Astrocyte (in vitro differentiated cells and primary cell): Measurements from ENCODE around the gene UST. TPM values are rescaled to one million over a fixed set of nuclear protein-coding genes. Genes with fewer than 3 reads are reported as not detected.

Experiments
- DNase-seq: peaks from one replicate; pipeline ENCODE4 v3.0.0-alpha.2; 2010; ENCODE audit warnings: low read depth
- FAIRE-seq: peaks from 2 replicates; lab custom pipeline; 2011; peaks lifted over from hg19 to GRCh38; lab: Jason Lieb, UNC
- H2AFZ ChIP-seq: 2 replicates; pipeline ENCODE4 v1.6.0; 2012; ENCODE audit warnings: low read depth, low read length, inconsistent platforms
- H3K27ac ChIP-seq: 2 replicates; pipeline ENCODE4 v1.5.1; 2011; ENCODE audit warnings: low read depth, low read length, inconsistent platforms
- H3K27me3 ChIP-seq: 2 replicates; pipeline ENCODE4 v1.6.0; 2011; ENCODE audit warnings: low read length, inconsistent platforms; ENCODE audit not compliant: insufficient read depth
- H3K36me3 ChIP-seq: 2 replicates; pipeline ENCODE4 v1.5.1; 2011; ENCODE audit warnings: low read length, inconsistent platforms; ENCODE audit not compliant: insufficient read depth
- H3K4me1 ChIP-seq: 2 replicates; pipeline ENCODE4 v1.5.1; 2011; ENCODE audit warnings: low read length, inconsistent platforms; ENCODE audit not compliant: insufficient read depth
- H3K4me2 ChIP-seq: 2 replicates; pipeline ENCODE4 v1.6.0; 2012; ENCODE audit warnings: low read length, inconsistent platforms
- H3K4me3 ChIP-seq: 2 replicates; pipeline ENCODE4 v1.5.1; 2011; ENCODE audit warnings: low read depth, mild to moderate bottlenecking, low read length, inconsistent platforms; ENCODE audit not compliant: insufficient read depth
- H3K79me2 ChIP-seq: 2 replicates; pipeline ENCODE4 v1.6.0; 2012; ENCODE audit warnings: mild to moderate bottlenecking, low read length, inconsistent platforms; ENCODE audit not compliant: insufficient read depth
- H3K9ac ChIP-seq: 2 replicates; pipeline ENCODE4 v1.6.0; 2012; ENCODE audit warnings: mild to moderate bottlenecking, low read length, inconsistent platforms
- H3K9me3 ChIP-seq: 2 replicates; pipeline ENCODE4 v1.5.1; 2012; ENCODE audit warnings: low read depth, mild to moderate bottlenecking, low read length, inconsistent platforms; ENCODE audit not compliant: insufficient read depth
- H4K20me1 ChIP-seq: 2 replicates; pipeline ENCODE4 v1.6.0; 2012; ENCODE audit warnings: low read length, inconsistent platforms; ENCODE audit not compliant: insufficient read depth
- H3K27ac Mint-ChIP-seq: one replicate; pipeline ENCODE4 v1.8.0; 2021; ENCODE audit warnings: mild to moderate bottlenecking, mixed read lengths; ENCODE audit not compliant: unreplicated experiment
- H3K27me3 Mint-ChIP-seq: one replicate; pipeline ENCODE4 v1.8.0; 2021; ENCODE audit warnings: low read depth, mixed read lengths; ENCODE audit not compliant: unreplicated experiment
- H3K36me3 Mint-ChIP-seq: one replicate; pipeline ENCODE4 v1.8.0; 2021; ENCODE audit warnings: low read depth, mixed read lengths; ENCODE audit not compliant: unreplicated experiment
- H3K4me1 Mint-ChIP-seq: one replicate; pipeline ENCODE4 v1.8.0; 2021; ENCODE audit warnings: low read depth, mixed read lengths; ENCODE audit not compliant: unreplicated experiment
- H3K4me3 Mint-ChIP-seq: one replicate; pipeline ENCODE4 v1.8.0; 2021; ENCODE audit warnings: mild to moderate bottlenecking, moderate library complexity, mixed read lengths; ENCODE audit not compliant: unreplicated experiment
- H3K9me3 Mint-ChIP-seq: one replicate; pipeline ENCODE4 v1.8.0; 2021; ENCODE audit warnings: mild to moderate bottlenecking, mixed read lengths; ENCODE audit not compliant: unreplicated experiment
- CTCF ChIP-seq: IDR thresholded peaks from 2 replicates; pipeline ENCODE4 v1.5.1; 2011; ENCODE audit warnings: low read depth, mild to moderate bottlenecking, inconsistent platforms, low read length, moderate library complexity; ENCODE audit not compliant: insufficient read depth
- EZH2 ChIP-seq: IDR thresholded peaks from 2 replicates; pipeline ENCODE4 v1.6.1; 2012; ENCODE audit warnings: mild to moderate bottlenecking, low read length, inconsistent platforms; ENCODE audit not compliant: insufficient read depth
- total RNA-seq: library from RNA; stranded (reverse); gene quantifications from 2 replicates; pipeline ENCODE4 v1.2.1, GENCODE V29; 2021

The UST gene
- total RNA-seq, 1 donor from 2014 or later, result 15.3 TPM

- Histone ChIP-seq H3K4me1 (no peaks in the 10 kb centered on the region), H4K20me1 (peaks cover 14% of the 10 kb centered on the region), H3K9ac (no peak overlapping the region), H3K79me2 (peaks cover 3% of the 10 kb centered on the region), H3K9me3 (no peaks in the 10 kb centered on the region), H3K27ac (no peak overlapping the region), H3K4me2 (no peak overlapping the region), H3K4me3 (no peak overlapping the region), H2AFZ (no peak overlapping the region), H3K36me3 (no peaks in the 10 kb centered on the region), H3K27me3 (no peaks in the 10 kb centered on the region)
- Mint-ChIP-seq H3K27ac (no peak overlapping the region), H3K4me3 (no peak overlapping the region), H3K9me3 (peaks cover 3% of the 10 kb centered on the region), H3K4me1 (peaks cover 1% of the 10 kb centered on the region), H3K36me3 (peaks cover 2% of the 10 kb centered on the region), H3K27me3 (no peaks in the 10 kb centered on the region)
- no peak for DNase-seq
- FAIRE-seq, result no peak
- TF ChIP-seq EZH2 (no peak), CTCF (no peak)
These were observed 67.4 kb downstream of the UST start for GRCh38 chr6:148814082-148814790.

DNA sequence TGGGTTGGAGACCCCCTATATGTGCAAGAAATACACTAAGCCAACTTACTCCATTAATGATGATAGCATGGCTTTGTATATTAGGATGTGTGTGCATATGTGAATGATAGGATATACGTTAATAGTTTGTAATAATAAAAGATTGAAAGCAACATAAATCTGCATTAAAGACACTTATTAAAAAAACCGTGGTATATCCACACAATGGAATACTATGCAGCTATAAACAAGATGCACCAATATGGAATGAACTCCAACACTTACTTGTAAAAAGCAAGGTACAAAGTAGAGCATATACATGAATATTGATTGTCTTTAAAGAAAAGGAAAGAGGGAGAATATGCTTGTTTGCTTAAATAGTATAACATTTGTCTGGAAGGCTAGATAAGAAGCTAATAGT lies 68.0 kb downstream of the UST start:
- TF ChIP-seq EZH2 (no peak), CTCF (no peak)
- Histone ChIP-seq H3K79me2 (peaks cover 3% of the 10 kb centered on the region), H3K9me3 (no peaks in the 10 kb centered on the region), H3K27ac (no peak overlapping the region), H3K9ac (no peak overlapping the region), H3K4me2 (no peak overlapping the region), H3K4me3 (no peak overlapping the region), H4K20me1 (peaks cover 18% of the 10 kb centered on the region), H2AFZ (no peak overlapping the region), H3K27me3 (no peaks in the 10 kb centered on the region), H3K36me3 (no peaks in the 10 kb centered on the region), H3K4me1 (no peaks in the 10 kb centered on the region)
- H3K4me3 Mint-ChIP-seq, result no peak overlapping the region
- no peak for DNase-seq
- peaks cover 2% of the 10 kb centered on the region for H3K36me3 Mint-ChIP-seq
- H3K27me3 Mint-ChIP-seq, result no peaks in the 10 kb centered on the region
- H3K4me1 Mint-ChIP-seq, result peaks cover 1% of the 10 kb centered on the region
- H3K9me3 Mint-ChIP-seq, result peaks cover 3% of the 10 kb centered on the region
- H3K27ac Mint-ChIP-seq, result no peak overlapping the region
- FAIRE-seq, result peak; percentile 39

DNA sequence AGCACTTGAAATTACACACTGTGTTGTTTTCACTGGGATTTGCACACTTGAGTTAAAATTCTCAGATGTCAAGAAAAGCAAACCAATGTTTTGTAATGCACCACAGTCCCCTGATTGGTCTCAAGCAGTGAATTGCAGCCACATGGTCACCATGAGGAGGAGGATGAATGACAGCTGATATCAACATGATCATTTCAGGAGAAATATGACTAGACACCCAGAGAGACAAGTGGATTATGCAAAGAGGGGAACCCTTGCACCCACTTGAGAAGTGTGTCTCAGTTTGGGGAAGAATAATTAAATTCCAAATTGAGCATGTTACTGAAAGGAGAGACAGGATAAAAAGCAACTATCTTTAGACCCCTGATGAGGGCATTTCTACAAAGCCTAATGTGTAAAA lies 69.3 kb downstream of the UST start:
- no peak overlapping the region for H3K4me3 ChIP-seq
- peaks cover 3% of the 10 kb centered on the region for H3K9me3 Mint-ChIP-seq
- DNase-seq (no peak), FAIRE-seq (no peak)
- H3K4me3 Mint-ChIP-seq, result no peak overlapping the region
- no peak overlapping the region for H3K4me2 ChIP-seq
- H3K27ac Mint-ChIP-seq, result no peak overlapping the region
- no peaks in the 10 kb centered on the region for H3K27me3 Mint-ChIP-seq
- H4K20me1 ChIP-seq, result peaks cover 18% of the 10 kb centered on the region
- peaks cover 2% of the 10 kb centered on the region for H3K36me3 Mint-ChIP-seq
- H3K79me2 ChIP-seq, result peaks cover 3% of the 10 kb centered on the region
- no peaks in the 10 kb centered on the region for H3K9me3 ChIP-seq
- no peaks in the 10 kb centered on the region for H3K4me1 ChIP-seq
- peaks cover 1% of the 10 kb centered on the region for H3K4me1 Mint-ChIP-seq
- H3K27me3 ChIP-seq, result no peaks in the 10 kb centered on the region
- no peak overlapping the region for H3K27ac ChIP-seq
- TF ChIP-seq CTCF (no peak), EZH2 (no peak)
- no peaks in the 10 kb centered on the region for H3K36me3 ChIP-seq
- H2AFZ ChIP-seq, result no peak overlapping the region
- H3K9ac ChIP-seq, result no peak overlapping the region
